Measurements from ENCODE around the gene NINL.

NINL gene

GRCh38 chr20:25548613-25549086, 36.7 kb downstream of the NINL start:
- Histone ChIP-seq H3K9me3 (ENCODE audit: severe bottlenecking) (no peaks in the 10 kb centered on the region), H3K27me3 (ENCODE audit: insufficient read depth, poor library complexity, severe bottlenecking) (no peaks in the 10 kb centered on the region), H3K4me3 (ENCODE audit: severe bottlenecking) (no peak overlapping the region), H3K36me3 (ENCODE audit: low read depth) (no peaks in the 10 kb centered on the region), H3K4me1 (ENCODE audit: insufficient read depth, poor library complexity, severe bottlenecking) (peaks cover 7% of the 10 kb centered on the region), H3K27ac (ENCODE audit: poor library complexity, severe bottlenecking) (no peak overlapping the region)
- DNase-seq (ENCODE audit: low spot score), result no peak
- TF ChIP-seq CTCF (IDR thresholded peaks at IDR 0.05; ENCODE audit: poor library complexity, severe bottlenecking), result no peak
- no peak for ATAC-seq (ENCODE audit: low read depth)

DNA sequence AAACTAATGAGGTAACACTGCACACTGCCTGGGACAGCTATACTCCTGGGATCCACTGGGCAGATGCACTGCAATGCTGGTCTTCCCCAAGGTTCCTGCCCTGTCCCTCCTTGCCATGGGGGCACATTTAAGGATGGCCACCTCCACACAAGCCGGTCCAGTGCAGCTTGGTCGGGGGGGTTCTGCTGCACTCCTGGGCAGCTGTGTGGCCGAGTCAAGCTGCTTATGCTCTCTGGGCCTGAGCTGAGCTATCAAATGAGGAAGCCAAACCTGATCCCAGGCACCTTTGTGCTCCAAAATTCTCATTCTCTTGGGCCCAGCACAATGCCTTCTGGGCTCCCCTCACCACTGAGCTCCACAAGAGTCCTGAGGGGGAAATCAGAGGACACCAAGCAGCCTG, 37.3 kb downstream of the NINL start:
- ATAC-seq (ENCODE audit: low read depth) (no peak), DNase-seq (ENCODE audit: low spot score) (no peak)
- Histone ChIP-seq H3K36me3 (ENCODE audit: low read depth) (no peaks in the 10 kb centered on the region), H3K4me1 (ENCODE audit: insufficient read depth, poor library complexity, severe bottlenecking) (peaks cover 7% of the 10 kb centered on the region), H3K4me3 (ENCODE audit: severe bottlenecking) (no peak overlapping the region), H3K27ac (ENCODE audit: poor library complexity, severe bottlenecking) (no peak overlapping the region), H3K9me3 (ENCODE audit: severe bottlenecking) (no peaks in the 10 kb centered on the region), H3K27me3 (ENCODE audit: insufficient read depth, poor library complexity, severe bottlenecking) (no peaks in the 10 kb centered on the region)
- no peak for TF ChIP-seq CTCF (IDR thresholded peaks at IDR 0.05; ENCODE audit: poor library complexity, severe bottlenecking)

- TF ChIP-seq CTCF (IDR thresholded peaks at IDR 0.05; ENCODE audit: poor library complexity, severe bottlenecking), result no peak
- no peak for ATAC-seq (ENCODE audit: low read depth)
These were observed 38.3 kb downstream of the NINL start for GRCh38 chr20:25547063-25547462.

GRCh38 chr20:25546048-25546447, 39.3 kb downstream of the NINL start:
- no peak for ATAC-seq (ENCODE audit: low read depth)
- H3K36me3 ChIP-seq (ENCODE audit: low read depth), result no peaks in the 10 kb centered on the region
- H3K4me3 ChIP-seq (ENCODE audit: severe bottlenecking), result no peak overlapping the region
- H3K27ac ChIP-seq (ENCODE audit: poor library complexity, severe bottlenecking), result no peak overlapping the region
- no peaks in the 10 kb centered on the region for H3K9me3 ChIP-seq (ENCODE audit: severe bottlenecking)
- H3K4me1 ChIP-seq (ENCODE audit: insufficient read depth, poor library complexity, severe bottlenecking), result peaks cover 7% of the 10 kb centered on the region
- TF ChIP-seq CTCF (IDR thresholded peaks at IDR 0.05; ENCODE audit: poor library complexity, severe bottlenecking), result no peak
- no peak for DNase-seq (ENCODE audit: low spot score)
- H3K27me3 ChIP-seq (ENCODE audit: insufficient read depth, poor library complexity, severe bottlenecking), result no peaks in the 10 kb centered on the region

More at GRCh38 chr20:25547063-25547462, 38.3 kb downstream of the NINL start:
- H3K9me3 ChIP-seq (ENCODE audit: severe bottlenecking), result no peaks in the 10 kb centered on the region
- H3K27ac ChIP-seq (ENCODE audit: poor library complexity, severe bottlenecking), result no peak overlapping the region
- H3K27me3 ChIP-seq (ENCODE audit: insufficient read depth, poor library complexity, severe bottlenecking), result no peaks in the 10 kb centered on the region
- H3K4me3 ChIP-seq (ENCODE audit: severe bottlenecking), result no peak overlapping the region
- H3K36me3 ChIP-seq (ENCODE audit: low read depth), result no peaks in the 10 kb centered on the region
- H3K4me1 ChIP-seq (ENCODE audit: insufficient read depth, poor library complexity, severe bottlenecking), result peaks cover 7% of the 10 kb centered on the region
- no peak for DNase-seq (ENCODE audit: low spot score)

DNA sequence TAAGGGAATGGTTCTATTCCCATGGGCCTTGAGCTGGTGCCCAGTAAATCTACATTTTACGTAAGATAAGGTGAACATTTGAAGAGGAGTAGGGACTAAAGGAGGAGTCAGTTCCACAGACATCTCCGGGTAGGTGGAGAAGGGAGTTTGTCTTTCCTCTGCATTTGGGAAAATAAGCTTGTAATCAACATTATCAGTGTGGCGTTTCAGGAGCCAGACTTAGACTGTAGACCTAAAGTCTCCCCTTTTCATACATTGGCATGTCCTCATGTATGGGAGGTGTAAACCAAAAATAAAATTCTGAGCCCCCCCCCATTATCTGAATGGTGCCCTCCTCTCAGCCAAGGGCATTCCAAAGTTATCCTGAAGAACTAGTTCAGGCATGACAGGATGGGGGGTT, 40.2 kb downstream of the NINL start:
- Histone ChIP-seq H3K27me3 (ENCODE audit: insufficient read depth, poor library complexity, severe bottlenecking) (no peaks in the 10 kb centered on the region), H3K4me1 (ENCODE audit: insufficient read depth, poor library complexity, severe bottlenecking) (peaks cover 6% of the 10 kb centered on the region), H3K36me3 (ENCODE audit: low read depth) (no peaks in the 10 kb centered on the region), H3K9me3 (ENCODE audit: severe bottlenecking) (no peaks in the 10 kb centered on the region), H3K27ac (ENCODE audit: poor library complexity, severe bottlenecking) (no peak overlapping the region), H3K4me3 (ENCODE audit: severe bottlenecking) (no peak overlapping the region)
- ATAC-seq (ENCODE audit: low read depth) (no peak), DNase-seq (ENCODE audit: low spot score) (no peak)
- TF ChIP-seq CTCF (IDR thresholded peaks at IDR 0.05; ENCODE audit: poor library complexity, severe bottlenecking), result no peak

Data from RWPE2 (cell line).